Stimulated activated CD8-positive, alpha-beta memory T cell treated with anti-CD3 and anti-CD28 coated beads, Interleukin-7, amount 100 ng/mL, for 4 hours (primary cell): Measurements from ENCODE around the gene SAMD4B.
A peak's percentile ranks its signal among the peaks of the same experiment; 100 is the strongest.
"Not testable (repeated sequence)": the region's sequence is repeated elsewhere in the genome, so short reads cannot be mapped to it uniquely, and the experiment has no call there.

Experiments
- DNase-seq, 2 donors: peaks; one replicate each; pipeline ENCODE4 v3.0.0-alpha.2; 2020; ENCODE audit warnings: low read depth in 2 of 2

Gene SAMD4B

DNA sequence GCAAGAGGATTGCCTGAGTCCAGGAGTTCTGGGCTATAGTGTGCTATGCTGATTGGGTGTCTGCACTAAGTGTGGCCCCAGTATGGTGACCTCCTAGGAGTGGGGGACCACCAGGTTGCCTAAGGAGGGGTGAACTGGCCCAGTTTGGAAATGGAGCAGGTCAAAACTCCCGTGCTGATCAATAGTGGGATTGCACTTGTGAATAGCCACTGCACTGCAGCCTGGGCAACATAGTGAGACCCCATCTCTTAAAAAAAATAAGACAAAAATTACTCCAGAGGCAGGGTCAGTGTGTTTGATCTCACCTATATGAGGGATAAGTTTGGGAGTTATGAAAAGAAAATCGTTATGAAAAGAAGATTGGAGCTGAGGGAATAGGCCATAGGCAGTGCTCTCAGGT, 27.0 kb downstream of the SAMD4B start:
- DNase-seq, result no peak

DNA sequence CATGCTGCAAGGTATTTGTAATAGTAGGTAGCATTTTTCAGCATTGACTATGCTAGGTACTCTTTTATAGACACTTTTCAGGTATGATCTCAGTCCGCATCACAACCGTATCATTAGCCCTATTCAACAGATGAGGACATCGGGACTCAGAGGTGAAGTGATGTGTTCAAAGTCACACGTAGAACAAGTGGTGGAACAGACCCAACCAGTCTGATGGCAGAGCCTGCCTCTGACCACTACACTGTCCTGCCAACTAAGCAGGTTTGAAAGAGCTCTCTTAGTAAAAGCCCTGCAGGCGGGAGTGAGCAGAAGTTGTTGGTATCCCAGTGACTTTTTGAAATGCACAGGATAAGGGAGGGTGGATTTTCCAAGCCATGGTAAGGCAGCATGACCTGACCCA, 28.5 kb downstream of the SAMD4B start:
- DNase-seq, result no peak

DNA sequence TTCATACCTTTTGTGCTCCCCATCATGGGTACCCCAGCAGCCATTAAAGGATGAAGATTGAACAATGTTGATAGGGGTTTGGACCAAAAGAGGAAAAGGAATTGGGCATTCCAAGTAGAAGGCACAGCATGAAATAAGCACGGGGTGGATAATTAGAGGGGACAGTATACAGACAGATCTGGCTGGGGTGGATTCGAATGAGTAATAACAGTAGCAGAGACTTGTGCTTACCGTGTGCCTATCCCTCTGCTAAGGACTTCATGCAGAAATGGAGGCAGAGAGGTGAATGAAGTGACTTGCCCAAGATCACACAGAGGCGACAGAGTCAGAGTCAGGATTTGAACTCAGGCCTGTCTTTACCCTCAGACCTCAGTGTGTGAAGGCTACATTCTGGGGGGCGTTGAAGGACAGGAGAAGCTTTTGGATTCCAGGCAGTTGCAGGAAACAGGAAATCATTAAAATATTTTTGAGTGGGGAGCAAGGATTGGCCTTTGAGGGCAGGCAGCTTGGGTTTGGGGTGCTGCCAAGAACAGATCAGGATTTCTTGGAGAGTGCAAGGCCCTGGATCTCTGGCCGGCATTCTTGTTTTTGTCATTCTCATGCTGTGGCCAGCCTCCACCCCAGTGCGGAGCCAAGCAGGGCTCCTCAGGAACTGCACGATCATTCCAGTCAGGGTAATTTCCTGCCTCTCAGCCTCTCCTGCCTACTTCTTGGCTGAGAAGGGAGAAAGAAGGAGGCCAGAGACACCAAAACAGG, 30.0 kb downstream of the SAMD4B start:
- no peak for DNase-seq

DNA sequence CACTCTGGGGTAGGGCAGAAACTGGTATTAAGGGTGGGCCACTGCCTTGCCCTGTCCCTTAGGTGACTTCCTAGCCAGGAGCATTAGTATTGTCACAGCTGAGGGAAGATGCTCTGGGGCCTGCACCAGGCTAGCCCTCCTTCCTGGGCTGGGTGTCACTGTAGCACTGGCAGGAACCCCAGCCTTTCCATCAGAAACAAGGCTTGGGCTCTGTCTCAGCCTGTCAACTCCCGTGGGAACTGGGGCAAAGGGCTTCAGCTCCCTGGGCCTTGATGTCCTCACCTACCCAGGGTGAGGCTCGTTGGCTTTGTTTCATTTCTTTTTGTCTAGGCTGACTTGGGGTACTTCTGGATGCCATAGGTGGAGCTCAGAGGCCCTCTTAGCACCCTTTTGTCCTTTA, 30.7 kb downstream of the SAMD4B start:
- no peak for DNase-seq

DNA sequence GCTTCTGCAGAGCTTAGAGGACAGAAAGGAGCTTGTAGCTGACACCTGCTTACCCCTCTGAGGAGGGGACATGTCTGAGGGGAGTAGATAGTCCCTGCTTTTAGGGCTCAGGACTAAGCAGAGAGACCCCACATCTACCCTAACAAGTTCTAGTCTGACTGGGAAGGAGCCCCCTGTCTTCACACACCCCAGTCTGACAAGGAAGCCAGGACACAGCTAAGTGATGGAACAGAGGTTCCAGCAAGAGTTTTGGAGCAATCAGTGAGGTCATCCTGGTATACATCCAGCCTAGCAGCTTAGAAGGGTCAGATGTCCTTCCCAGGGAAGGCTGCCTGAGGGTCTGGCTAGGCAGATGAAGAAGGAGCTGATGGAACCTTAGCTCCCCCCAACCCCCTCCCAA, 33.7 kb downstream of the SAMD4B start:
- DNase-seq, result no peak

DNA sequence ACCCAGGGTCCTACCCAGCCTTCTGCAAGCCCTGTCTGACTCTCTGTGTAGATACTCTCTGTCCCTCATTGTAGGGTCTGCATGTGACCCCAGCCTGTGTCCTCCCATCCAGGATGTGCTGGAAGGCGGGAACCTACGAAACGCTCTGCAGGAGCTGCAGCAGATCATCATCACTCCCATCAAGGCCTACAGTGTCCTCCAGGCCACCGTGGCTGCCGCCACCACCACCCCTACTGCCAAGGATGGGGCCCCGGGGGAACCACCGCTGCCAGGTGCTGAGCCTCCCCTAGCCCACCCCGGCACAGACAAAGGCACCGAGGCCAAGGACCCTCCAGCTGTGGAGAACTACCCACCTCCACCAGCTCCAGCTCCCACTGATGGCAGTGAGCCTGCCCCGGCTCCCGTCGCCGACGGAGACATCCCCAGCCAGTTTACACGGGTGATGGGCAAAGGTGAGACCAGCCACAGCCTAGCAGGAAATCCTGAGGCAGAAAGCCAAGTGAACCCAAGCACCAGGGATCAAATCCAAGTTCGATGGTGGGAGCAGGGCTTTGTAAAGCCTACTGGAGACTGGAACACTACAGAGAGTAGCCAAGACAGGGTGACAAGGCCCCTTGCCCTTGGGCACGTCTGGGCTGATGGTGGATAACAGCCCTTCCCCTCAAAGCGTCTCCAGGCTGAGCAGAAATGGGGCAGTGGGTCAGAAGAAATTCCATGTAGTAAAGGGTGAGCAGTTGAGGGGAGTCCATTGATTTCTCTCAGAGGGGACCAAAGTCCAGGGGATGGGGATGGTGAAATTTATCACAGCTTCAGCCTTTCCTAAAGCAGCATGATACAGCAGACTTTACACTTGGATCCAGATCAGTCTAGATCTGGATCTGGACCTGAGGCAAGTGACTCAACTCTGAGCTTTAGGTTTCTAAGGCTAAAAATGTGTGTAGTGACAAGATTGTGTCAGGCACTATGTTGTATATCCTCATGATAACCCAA, 35.4 kb downstream of the SAMD4B start:
- no peak for DNase-seq

DNA sequence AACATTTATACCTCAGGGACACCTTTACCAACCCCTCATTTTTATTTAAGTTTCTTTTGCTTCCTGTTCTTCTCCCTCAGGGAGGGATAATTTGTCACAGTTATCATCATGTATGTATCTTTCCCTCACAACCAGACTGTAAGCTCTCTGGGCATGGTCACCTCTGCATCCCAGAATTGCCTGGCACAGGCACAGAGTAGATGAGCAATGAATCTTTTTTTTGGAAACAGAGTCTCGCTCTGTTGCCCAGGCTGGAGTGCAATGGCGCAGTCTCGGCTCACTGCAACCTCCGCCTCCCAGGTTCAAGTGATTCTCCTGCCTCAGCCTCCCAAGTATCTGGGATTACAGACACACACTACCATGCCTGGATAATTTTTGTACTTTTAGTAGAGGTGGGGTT, 37.1 kb downstream of the SAMD4B start:
- not testable (repeated sequence) for DNase-seq

DNA sequence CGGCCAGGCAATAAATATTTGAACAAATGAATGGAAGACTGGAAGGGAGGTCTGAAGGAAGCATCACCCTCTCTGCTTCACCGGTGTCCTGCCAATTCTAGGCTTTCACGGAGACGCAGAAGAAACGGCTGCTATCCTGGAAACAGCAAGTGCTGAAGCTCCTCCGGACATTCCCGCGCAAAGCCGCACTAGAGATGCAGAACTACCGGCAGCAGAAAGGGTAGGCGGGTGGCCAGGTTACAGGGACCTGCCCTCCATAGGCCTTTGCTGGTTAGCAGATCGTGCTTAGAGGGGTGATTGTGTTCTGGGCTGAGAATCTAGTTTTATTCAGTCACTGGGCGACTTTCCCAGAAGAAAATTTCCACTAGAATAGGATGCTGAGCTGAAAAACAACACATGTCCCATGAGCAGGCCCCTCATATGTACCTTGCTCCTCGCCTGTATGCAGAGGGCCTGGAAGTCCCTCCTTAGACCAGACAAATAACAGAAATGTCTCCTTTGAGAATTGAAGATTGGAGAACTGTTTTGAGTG, 37.7 kb downstream of the SAMD4B start:
- DNase-seq, result no peak

DNA sequence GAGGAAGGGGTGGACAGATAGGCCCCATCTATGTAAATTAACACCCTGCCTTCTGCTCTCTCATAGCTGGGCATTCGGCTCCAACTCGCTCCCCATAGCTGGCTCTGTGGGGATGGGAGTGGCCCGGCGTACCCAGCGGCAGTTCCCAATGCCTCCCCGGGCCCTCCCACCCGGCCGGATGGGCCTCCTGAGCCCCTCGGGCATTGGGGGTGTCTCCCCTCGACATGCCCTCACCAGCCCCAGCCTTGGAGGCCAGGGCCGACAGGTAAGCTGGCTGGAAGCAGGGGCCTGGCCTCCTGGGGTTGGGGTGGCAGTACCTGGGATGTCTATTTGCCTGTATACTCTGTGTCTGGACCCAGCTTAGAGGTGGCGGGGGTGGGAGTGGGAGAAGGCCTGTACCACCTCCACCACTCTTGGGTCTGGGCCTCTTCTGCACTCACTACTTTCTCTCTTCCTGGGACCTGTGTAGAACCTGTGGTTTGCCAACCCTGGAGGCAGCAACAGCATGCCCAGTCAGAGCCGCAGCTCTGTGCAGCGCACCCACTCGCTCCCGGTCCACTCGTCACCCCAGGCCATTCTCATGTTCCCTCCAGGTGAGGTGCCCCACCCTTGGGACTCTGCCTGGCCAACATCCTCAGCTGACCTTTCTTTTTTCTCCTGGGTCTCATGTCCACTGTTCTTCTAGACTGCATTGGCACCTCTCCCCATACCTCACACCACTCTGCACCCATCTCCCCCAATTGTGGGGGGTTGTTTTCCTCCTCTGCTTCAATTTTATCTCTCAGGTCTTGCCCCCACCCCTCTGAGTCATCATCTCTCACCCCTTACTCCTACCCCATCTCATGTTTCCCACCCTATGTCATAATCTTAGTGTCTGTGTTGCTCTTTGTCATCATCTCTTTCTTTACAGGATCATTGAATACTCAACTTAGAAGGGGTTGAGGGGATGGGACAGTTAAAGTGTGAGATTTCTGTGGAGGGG, 38.6 kb downstream of the SAMD4B start:
- no peak for DNase-seq

DNA sequence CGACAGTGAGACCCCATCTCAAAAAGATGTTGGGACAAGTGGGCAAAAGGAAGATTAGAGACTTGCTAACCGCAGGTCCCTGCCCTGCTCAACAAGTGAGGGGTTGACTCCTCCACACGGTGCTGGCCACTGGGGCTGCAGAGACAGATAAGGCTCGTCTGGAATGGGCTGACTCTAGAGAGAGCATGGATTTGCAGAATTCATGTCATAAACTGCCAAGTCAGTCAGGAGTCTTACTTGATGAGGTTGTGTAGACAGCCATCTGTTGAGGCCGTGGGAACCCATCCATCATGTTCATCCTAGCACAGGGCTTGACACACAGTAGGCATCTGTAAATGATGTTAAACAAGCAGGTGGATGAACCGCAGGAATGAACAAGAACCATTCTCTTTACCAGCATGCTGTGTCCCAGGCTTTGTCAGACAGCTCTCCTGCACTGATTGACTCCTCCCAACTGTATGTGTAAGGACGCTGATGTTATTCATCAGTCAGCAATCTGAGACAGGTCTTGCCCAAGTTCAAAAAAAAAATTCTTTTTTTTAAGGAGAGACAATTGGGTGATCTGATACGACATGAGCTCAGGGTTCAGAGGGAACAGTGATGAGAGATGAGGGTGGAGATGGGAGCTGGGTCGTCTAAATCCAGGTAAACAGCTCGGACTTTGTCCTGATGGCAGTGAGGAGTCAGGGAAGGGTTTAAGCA, 39.8 kb downstream of the SAMD4B start:
- no peak for DNase-seq

DNA sequence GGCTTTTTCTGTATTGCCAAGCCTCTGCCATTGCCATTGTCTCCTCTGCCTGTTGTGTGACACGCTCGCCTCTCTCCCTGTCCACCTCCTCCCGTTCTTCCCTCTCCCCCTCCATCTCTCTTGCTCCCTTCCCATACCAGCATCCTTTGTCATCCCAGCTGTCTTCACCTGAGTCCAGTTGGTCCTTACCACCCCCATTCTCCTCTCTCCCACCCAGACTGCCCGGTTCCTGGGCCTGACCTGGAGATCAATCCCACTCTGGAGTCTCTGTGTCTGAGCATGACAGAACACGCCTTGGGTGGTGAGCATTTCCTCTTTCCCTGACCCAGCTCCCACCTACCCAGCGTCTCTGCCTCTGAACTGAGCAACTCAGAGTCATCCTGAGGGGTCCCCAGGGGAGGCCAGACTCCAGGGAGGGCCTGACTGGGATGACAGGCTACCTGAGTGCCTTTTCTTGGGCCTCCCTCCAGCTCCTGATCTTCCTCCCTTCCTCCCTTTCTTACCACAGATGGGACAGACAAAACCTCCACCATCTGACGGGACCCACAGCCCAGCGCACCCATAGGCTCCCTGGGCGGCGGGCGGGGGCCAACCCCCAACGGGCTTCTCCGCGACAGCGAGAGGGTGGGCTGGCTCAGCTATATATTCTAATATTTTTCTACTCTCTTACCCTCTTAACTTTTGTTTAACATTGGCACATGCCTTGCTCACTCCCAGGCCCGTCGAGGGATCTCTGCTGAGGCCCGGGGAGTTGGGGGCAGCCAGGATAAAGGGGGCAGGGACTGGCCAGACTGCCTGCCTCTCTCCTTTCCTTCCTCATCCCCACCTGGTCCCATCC, 41.0 kb downstream of the SAMD4B start:
- no peak for DNase-seq

DNA sequence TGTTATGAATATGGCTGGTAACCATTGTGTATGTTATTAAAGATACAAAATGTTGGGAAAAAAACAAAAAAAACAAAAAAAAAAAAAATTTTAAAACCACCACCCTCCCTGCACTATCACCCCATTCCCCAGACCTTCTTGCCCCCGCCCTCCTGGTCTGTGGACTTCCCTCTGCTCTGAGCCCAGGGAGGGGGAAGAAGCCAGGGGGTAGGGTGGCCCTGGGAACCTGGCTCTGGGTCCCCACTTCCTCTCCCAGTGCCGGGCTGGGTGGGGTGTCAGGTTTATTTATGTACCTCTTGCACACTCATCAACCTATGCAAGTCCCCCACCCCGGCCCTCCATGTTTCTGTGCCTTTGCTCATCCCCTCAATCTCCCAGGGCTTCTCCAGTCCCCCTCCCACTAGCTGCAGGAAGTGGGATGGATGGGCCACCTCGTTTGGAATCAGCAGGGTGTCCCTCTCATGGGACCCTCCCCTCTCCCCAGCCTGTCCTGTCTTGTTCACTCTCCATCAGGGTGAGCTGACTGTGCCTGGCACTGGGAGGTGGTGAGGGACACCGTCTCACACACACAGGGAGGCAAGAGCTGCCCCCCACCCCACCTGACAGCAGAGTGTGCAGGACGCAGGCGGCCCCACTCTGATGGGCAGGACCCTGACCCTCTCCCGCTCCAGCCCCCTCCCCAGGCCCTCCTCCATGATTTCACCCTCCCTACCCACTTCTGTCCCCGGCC, 42.8 kb downstream of the SAMD4B start:
- no peak for DNase-seq

DNA sequence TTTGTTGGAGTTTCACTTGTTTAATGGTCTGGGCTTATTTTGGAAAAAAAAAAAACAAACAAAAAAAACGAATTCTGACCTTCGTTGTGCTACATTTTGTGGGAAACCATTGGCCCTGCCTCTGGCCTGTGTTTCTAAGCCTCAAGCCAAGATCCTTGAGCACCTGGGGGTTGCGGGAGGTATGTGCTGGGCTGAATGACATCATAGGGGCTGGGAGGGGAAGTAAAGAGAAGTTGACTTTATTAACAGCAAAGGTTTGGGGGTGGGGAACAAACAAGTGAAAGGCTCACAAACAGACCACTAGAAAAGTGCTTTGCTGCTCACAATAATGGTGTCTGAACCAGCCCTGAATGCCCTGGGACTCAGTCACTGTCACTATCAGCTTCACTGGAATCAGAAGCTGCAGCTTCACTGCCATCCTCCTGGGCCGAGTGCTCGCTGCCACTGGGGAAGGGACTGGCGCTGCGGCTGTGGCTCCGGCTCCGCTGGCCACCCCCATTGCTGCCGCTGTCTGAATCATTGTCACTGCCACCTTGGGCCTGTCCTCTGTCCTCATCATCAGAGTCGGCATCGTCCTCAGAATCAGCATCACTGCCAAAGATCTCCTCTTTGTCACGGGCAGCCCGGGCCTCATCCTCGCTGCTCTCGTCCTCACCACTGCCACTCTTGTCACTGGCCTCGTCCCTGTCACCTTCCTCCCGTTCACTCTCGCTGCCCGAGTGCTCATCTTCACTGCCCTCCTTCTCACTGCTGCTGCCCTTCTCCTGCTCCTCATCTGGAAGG, 43.6 kb downstream of the SAMD4B start:
- DNase-seq, result no peak

DNA sequence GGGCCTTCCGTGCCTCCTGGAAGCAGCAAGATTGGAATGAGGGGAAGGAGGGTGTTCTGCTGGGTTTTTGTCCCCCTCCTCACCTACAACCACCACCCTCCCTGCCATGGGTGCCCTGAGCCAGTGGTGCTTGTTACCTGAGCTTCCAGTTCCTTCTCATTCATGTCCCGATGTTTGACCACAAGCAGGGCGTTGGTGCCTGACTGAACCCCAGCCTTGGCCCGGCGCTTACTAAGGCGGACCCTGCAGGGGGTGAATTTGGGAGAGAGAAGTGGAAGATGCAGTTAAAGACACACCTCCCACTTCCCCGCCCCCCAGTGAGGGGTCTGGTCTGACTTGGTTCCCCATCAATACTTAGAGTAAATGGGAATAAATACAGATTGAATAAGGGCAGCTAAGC, 44.3 kb downstream of the SAMD4B start:
- DNase-seq, result no peak

DNA sequence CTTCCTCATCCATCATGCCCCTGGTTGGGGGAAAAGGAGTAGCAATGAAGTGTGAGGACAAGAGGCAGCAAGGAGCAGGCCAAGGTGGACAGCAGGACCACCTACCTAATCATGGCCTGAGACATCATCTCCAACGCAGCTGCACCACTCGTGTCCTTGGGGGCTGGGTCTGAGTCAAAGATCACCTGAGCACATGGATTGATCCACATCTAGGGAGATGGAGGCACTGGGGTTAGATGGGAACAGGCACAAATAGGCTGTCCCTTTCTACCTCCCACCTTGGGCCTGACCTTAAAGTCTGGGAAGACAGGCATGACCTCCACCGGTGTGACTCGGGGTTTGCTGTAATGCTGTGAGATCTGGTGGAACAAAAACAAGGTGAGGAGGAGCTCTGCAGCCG, 46.4 kb downstream of the SAMD4B start:
- no peak for DNase-seq

DNA sequence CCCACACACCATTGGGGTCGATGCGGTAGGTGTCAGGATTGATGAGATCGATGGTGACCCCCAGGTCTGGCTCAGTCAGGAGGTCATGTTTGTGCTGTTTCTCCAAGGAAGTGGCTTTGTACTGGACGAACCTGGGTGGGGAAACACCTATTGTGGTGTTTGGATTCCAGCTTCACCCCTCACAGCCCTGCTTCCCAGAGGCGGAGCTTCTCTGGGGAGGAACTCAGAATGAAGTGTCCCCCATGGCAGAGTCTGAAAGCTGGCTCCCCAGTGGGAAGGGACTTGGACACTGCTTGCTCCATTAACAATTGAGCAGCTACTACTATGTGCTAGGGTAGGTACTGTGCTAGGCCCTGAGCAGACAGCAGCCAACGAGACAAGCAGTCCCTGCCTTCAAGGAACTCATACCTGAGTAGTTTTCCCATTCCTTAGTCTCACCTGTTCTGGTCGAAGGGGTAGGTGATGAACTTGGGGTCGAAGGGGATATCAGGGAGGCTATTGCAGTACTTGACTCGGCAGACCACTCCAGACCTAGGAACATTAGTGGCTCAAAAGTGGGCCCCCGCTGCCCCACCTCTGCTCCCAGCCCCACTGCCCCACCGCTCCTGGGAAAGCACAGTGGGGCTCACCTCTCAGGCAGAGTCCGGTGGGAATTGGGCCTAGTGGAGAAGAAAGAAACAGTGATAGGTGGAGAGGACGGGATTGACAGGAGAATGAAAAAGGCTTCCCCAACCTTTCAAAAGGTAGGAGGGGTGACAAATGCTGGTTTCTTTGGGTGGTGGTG, 47.6 kb downstream of the SAMD4B start:
- DNase-seq, result no peak

DNA sequence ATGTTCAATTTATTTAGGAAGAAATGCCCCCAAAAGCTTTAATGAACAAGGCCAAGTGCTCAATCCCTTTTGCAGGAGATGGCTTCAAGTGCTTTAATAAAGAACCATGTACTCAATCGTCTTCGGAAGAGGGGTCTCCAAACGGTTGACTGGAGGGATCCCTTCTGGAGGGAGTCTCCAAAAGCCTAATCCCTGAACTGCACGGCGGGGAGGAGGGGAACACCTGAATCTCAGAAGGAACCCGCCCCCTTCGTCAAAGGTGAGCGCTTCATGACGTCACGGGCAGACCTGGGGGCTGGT, 48.2 kb downstream of the SAMD4B start:
- peak in 1 of 2 donors; percentile 73 for DNase-seq
